K562 (cell line): ENCODE results near the gene STEEP1. TPM values are rescaled to one million over a fixed set of nuclear protein-coding genes. Genes with fewer than 3 reads are reported as not detected.

ENCODE experiments used
- ATAC-seq: fragments of 200-7000 bp; cut with Tn5 transposase; 3 replicates; pipeline ENCODE4 v1.9.1; 2020; ENCODE audit warnings: moderate library complexity
- Bru-seq: library from RNA; stranded (reverse); fragments of 400-500 nt; gene quantifications from one replicate; lab custom pipeline; 2021; lab: Mats Ljungman, UMichigan
- BruChase-seq, 2 experiments: library from RNA; stranded (reverse); fragments of 400-500 nt; gene quantifications; one replicate each; lab custom pipeline; 2021; lab: Mats Ljungman, UMichigan
- BruUV-seq: library from RNA; stranded (reverse); fragments of 400-500 nt; replicated peaks from 2 replicates; lab custom pipeline; 2021; lab: Mats Ljungman, UMichigan
- CTCF ChIA-PET: fragments of 300-600 bp; formaldehyde crosslinking; extraction: SDS; loops from one replicate; lab custom pipeline; 2021; ENCODE audit warnings: low intra/inter-chr PET ratio; lab: Yijun Ruan, JAX
- POLR2A ChIA-PET: fragments of 300-600, 350-650 bp; sonication (Branson Sonifier 250); formaldehyde crosslinking; extraction: SDS; loops from one replicate; lab custom pipeline; 2021; ENCODE audit warnings: antibody characterized with exemption, inconsistent platforms; lab: Yijun Ruan, JAX
- DNase-seq, 4 experiments: peaks; one replicate each; pipeline versions ENCODE4 v3.0.0 to v3.0.0-alpha.2; 2011 to 2018; ENCODE audit warnings: low spot score in 3 of 4, mixed read lengths in 3 of 4; ENCODE audit errors: extremely low read depth in 1 of 4
- FAIRE-seq: peaks from 2 replicates; lab custom pipeline; 2011; peaks lifted over from hg19 to GRCh38; lab: Jason Lieb, UNC
- H2AFZ ChIP-seq: 2 replicates; pipeline ENCODE4 v1.6.0; 2011; ENCODE audit warnings: low read depth, low read length, control low read depth, inconsistent platforms
- H3K27ac ChIP-seq: fragments of 200-600 bp; 3 replicates; pipeline ENCODE4 v1.8.0; 2011; ENCODE audit warnings: low read depth, mild to moderate bottlenecking, control low read depth, inconsistent platforms, low read length, moderate library complexity, mixed read lengths; ENCODE audit errors: extremely low read depth
- H3K27me3 ChIP-seq, 2 experiments: fragments of 300-600 bp in 1 of 2; 2 replicates in 1 of 2; 3 replicates in 1 of 2; pipeline versions ENCODE4 v1.6.0 to v1.8.0; 2011; ENCODE audit warnings: inconsistent platforms in 2 of 2, low read length in 2 of 2, mild to moderate bottlenecking in 1 of 2, mixed read lengths in 1 of 2, moderate library complexity in 1 of 2; ENCODE audit not compliant: control insufficient read depth in 2 of 2, insufficient read depth in 2 of 2
- H3K36me3 ChIP-seq: fragments of 300-600 bp; 3 replicates; pipeline ENCODE4 v1.8.0; 2011; ENCODE audit warnings: mild to moderate bottlenecking, low read length, inconsistent platforms; ENCODE audit not compliant: control insufficient read depth, insufficient read depth
- H3K4me1 ChIP-seq, 2 experiments: fragments of 200-600 bp in 1 of 2; replicated peaks in 1 of 2; 2 replicates in 1 of 2; 3 replicates in 1 of 2; pipeline versions ENCODE4 v1.5.1 to v1.8.0; 2011; ENCODE audit warnings: inconsistent platforms in 2 of 2, low read length in 2 of 2, mild to moderate bottlenecking in 1 of 2, mixed read lengths in 1 of 2, moderate library complexity in 1 of 2; ENCODE audit not compliant: control insufficient read depth in 2 of 2, insufficient read depth in 2 of 2
- H3K4me2 ChIP-seq: 2 replicates; pipeline ENCODE4 v1.6.1; 2011; ENCODE audit warnings: low read length, control low read depth, inconsistent platforms, mixed read lengths; ENCODE audit not compliant: insufficient read depth
- H3K4me3 ChIP-seq: fragments of 200-600 bp; sonication (generic), shearing (Covaris generic); 2 replicates; pipeline ENCODE4 v1.5.1; 2016; ENCODE audit warnings: control low read depth, inconsistent platforms
- H3K79me2 ChIP-seq: fragments of 200-600 bp; 3 replicates; pipeline ENCODE4 v1.8.0; 2011; ENCODE audit warnings: low read length, inconsistent platforms; ENCODE audit not compliant: control insufficient read depth, insufficient read depth
- H3K9ac ChIP-seq, 2 experiments: 2 replicates each; pipeline versions ENCODE4 v1.6.0 to v1.6.1; 2011; ENCODE audit warnings: low read depth in 2 of 2, low read length in 2 of 2, control low read depth in 1 of 2, inconsistent platforms in 1 of 2, mild to moderate bottlenecking in 1 of 2, mixed read lengths in 1 of 2; ENCODE audit not compliant: insufficient read depth in 1 of 2
- H3K9me1 ChIP-seq: one replicate; pipeline ENCODE4 v1.6.0; 2011; ENCODE audit warnings: inconsistent platforms, mild to moderate bottlenecking, low read length, moderate library complexity; ENCODE audit not compliant: control insufficient read depth, insufficient read depth
- H3K9me3 ChIP-seq: replicated peaks from 2 replicates; pipeline ENCODE4 v1.5.1; 2011; ENCODE audit warnings: low read depth, low read length, inconsistent platforms; ENCODE audit not compliant: control insufficient read depth, insufficient read depth
- H4K20me1 ChIP-seq: replicated peaks from 2 replicates; pipeline ENCODE4 v1.6.1; 2011; ENCODE audit warnings: low read length, inconsistent platforms, mixed read lengths; ENCODE audit not compliant: control insufficient read depth, insufficient read depth
- COPS2 ChIP-seq: fragments of 450-650 bp; conservative IDR thresholded peaks from 2 replicates; pipeline ENCODE4 v1.6.1; 2016; ENCODE audit warnings: mild to moderate bottlenecking, moderate library complexity
- FUS ChIP-seq: fragments of 200-400 bp; formaldehyde crosslinking; optimal IDR thresholded peaks from 2 replicates; pipeline ENCODE3; 2017; ENCODE audit warnings: low read depth, low read length
- NBN ChIP-seq: fragments of 450-650 bp; IDR thresholded peaks from 2 replicates; pipeline ENCODE4 v1.6.1; 2016; ENCODE audit warnings: low read depth, mild to moderate bottlenecking
- NFE2L1 ChIP-seq: fragments of 450-650 bp; IDR thresholded peaks from 2 replicates; pipeline ENCODE4 v1.6.1; 2016; ENCODE audit warnings: missing genetic modification characterization, low read depth, mild to moderate bottlenecking, missing compliant biosample characterization, moderate library complexity, borderline replicate concordance
- RBBP5 ChIP-seq: fragments of 200-600 bp; sonication (generic); IDR thresholded peaks from 2 replicates; pipeline ENCODE4 v1.6.1; 2012; ENCODE audit warnings: borderline replicate concordance, mild to moderate bottlenecking, low read length, control low read depth, inconsistent platforms; ENCODE audit not compliant: insufficient read depth, poor library complexity, severe bottlenecking
- SOX6 ChIP-seq: fragments of 450-650 bp; IDR thresholded peaks from 2 replicates; pipeline ENCODE4 v1.6.1; 2014; ENCODE audit warnings: mild to moderate bottlenecking
- SP1 ChIP-seq: sonication (generic); formaldehyde crosslinking; IDR thresholded peaks from 2 replicates; pipeline ENCODE4 v1.8.1; 2022; ENCODE audit warnings: mild to moderate bottlenecking, missing genetic modification reagents
- TRIM24 ChIP-seq, 2 experiments: fragments of 450-650 bp; IDR thresholded peaks; 2 replicates each; pipeline ENCODE4 v1.6.1; 2016
- WGBS: fragments of 100-300 bp; shearing (Covaris generic); methylation state at CpG from one replicate; pipeline ENCODE4 v1.1.6; 2016; ENCODE audit warnings: low coverage, mixed read lengths; ENCODE audit not compliant: insufficient coverage; ENCODE audit errors: missing lambda C conversion rate; 5-methylcytosine and 5-hydroxymethylcytosine counted together
- in situ Hi-C: fragments of 300-500 bp; cut with MboI; formaldehyde crosslinking; loops from 4 replicates; pipeline ENCODE4 v1.15.0; 2018; ENCODE audit warnings: inconsistent platforms, mixed read lengths
- intact Hi-C: fragments of 100-400 bp; cut with micrococcal nuclease; formaldehyde crosslinking; loops from 2 replicates; pipeline ENCODE4 v1.14.2; 2022
- long read RNA-seq, 3 experiments: library from polyadenylated mRNA in 2 of 3; library from RNA in 1 of 3; unstranded in 2 of 3; stranded (forward) in 1 of 3; transcript quantifications; one replicate each; pipeline ENCODE4 v2.0.0, GENCODE V29; 2019 to 2022
- polyA minus RNA-seq, 3 experiments: library from RNA; depleted of rRNA, polyadenylated mRNA; stranded (reverse); fragments of >200 nt; gene quantifications; 2 replicates each; pipeline ENCODE4 v1.2.3, GENCODE V29; 2011
- polyA plus RNA-seq, 8 experiments: library from polyadenylated mRNA; depleted of rRNA in 4 of 8; stranded (reverse) in 5 of 8; unstranded in 3 of 8; fragments of >200 nt; fragmentation: Nextera tagmentation in 2 of 8; fragmentation: Illumina TruSeq in 1 of 8; extraction: Ambion mirVana in 2 of 8; extraction: Trizol in 1 of 8; gene quantifications; 2 replicates each; pipeline versions ENCODE4 v1.2.1 to v1.2.3, GENCODE V29; 2011 to 2014; ENCODE audit warnings: inconsistent platforms in 1 of 8, missing spikeins in 1 of 8
- total RNA-seq, 7 experiments: library from RNA; depleted of rRNA in 6 of 7; stranded (reverse); fragments of >200 nt in 6 of 7; fragmentation: Illumina TruSeq in 2 of 7; extraction: Trizol in 2 of 7; gene quantifications; 2 replicates each; pipeline versions ENCODE4 v1.2.1 to v1.2.3, GENCODE V29; 2011 to 2021; ENCODE audit warnings: low replicate concordance in 1 of 7
- TF ChIP-seq, protein P1 (sequence below): IDR thresholded peaks from 2 replicates; pipeline ENCODE4 v1.6.1; 2014; ENCODE audit warnings: antibody characterized with exemption
- TF ChIP-seq, protein P2 (sequence below): fragments of 450-650 bp; IDR thresholded peaks from 2 replicates; pipeline ENCODE4 v1.6.1; 2016; ENCODE audit warnings: borderline replicate concordance
- TF ChIP-seq, protein P3 (sequence below): sonication (generic); formaldehyde crosslinking; IDR thresholded peaks from 2 replicates; pipeline ENCODE4 v1.8.0; 2022; ENCODE audit warnings: mild to moderate bottlenecking, missing genetic modification reagents
- TF ChIP-seq, protein P4 (sequence below): fragments of 250-450 bp; sonication (Bioruptor Pico); IDR thresholded peaks from 2 replicates; pipeline ENCODE4 v1.8.0; 2021; ENCODE audit warnings: moderate library complexity, mild to moderate bottlenecking, inconsistent platforms

STEEP1 gene
- total RNA-seq (2011; cell fraction: chromatin; rRNA removed; ENCODE audit: low replicate concordance): 19.0 and 20.6 TPM in 2 replicates
- total RNA-seq (2011; cell fraction: nucleolus; rRNA removed): 15.7 and 16.5 TPM in 2 replicates
- total RNA-seq (2011; cell fraction: nucleoplasm; rRNA removed): 16.4 and 17.2 TPM in 2 replicates
- total RNA-seq (2014; rRNA removed): 70.0 and 71.9 TPM in 2 replicates
- total RNA-seq (2014; rRNA removed; fragmentation: Illumina TruSeq; extraction: Trizol): 71.8 and 74.7 TPM in 2 replicates
- 73.7 and 74.6 TPM in 2 replicates for total RNA-seq (2015; rRNA removed; fragmentation: Illumina TruSeq; extraction: Trizol)
- 40.3 and 40.7 TPM in 2 replicates for total RNA-seq (2021)
- polyA plus RNA-seq (2011; rRNA removed): 20.8 and 28.0 TPM in 2 replicates
- polyA plus RNA-seq (2011; cell fraction: cytosol; rRNA removed): 14.3 and 21.8 TPM in 2 replicates
- 11.0 and 12.4 TPM in 2 replicates for polyA plus RNA-seq (2011; cell fraction: nucleus; rRNA removed)
- 28.8 and 42.9 TPM in 2 replicates for polyA plus RNA-seq (2012)
- 48.5 and 54.5 TPM in 2 replicates for polyA plus RNA-seq (2014; fragmentation: Illumina TruSeq; extraction: Trizol)
- 10 to 100 TPM; 15.0 to 22.5 TPM for polyA plus RNA-seq (2014; fragmentation: Nextera tagmentation; extraction: Ambion mirVana)
- polyA plus RNA-seq (2014; rRNA removed): 37.7 and 45.5 TPM in 2 replicates
- 68.3 and 71.4 TPM in 2 replicates for polyA minus RNA-seq (2011; rRNA and poly(A)+ RNA removed)
- polyA minus RNA-seq (2011; cell fraction: cytosol; rRNA and poly(A)+ RNA removed): 22.2 and 25.8 TPM in 2 replicates
- 7.7 and 12.0 TPM in 2 replicates for polyA minus RNA-seq (2011; cell fraction: nucleus; rRNA and poly(A)+ RNA removed)
- Bru-seq, nascent RNA: percentile 67 among the genes with signal in this experiment
- percentile 71 among the genes with signal in this experiment for BruChase-seq, experiment 1, labeled RNA remaining after a 2-hour chase
- BruChase-seq, experiment 2, labeled RNA remaining after a 6-hour chase: percentile 70 among the genes with signal in this experiment
- long read RNA-seq, experiment 1, partial matches to known transcripts: 6 of 13 reads
- long read RNA-seq, experiment 1, other reads (novel, unspliced or antisense): 4 of 13 reads
- long read RNA-seq, experiment 2, partial matches to known transcripts: 0 of 22 reads
- long read RNA-seq, experiment 2, other reads (novel, unspliced or antisense): 22 of 22 reads
- long read RNA-seq, experiment 3, partial matches to known transcripts: 0 of 2 reads
- long read RNA-seq, experiment 3, other reads (novel, unspliced or antisense): 0 of 2 reads

DNA sequence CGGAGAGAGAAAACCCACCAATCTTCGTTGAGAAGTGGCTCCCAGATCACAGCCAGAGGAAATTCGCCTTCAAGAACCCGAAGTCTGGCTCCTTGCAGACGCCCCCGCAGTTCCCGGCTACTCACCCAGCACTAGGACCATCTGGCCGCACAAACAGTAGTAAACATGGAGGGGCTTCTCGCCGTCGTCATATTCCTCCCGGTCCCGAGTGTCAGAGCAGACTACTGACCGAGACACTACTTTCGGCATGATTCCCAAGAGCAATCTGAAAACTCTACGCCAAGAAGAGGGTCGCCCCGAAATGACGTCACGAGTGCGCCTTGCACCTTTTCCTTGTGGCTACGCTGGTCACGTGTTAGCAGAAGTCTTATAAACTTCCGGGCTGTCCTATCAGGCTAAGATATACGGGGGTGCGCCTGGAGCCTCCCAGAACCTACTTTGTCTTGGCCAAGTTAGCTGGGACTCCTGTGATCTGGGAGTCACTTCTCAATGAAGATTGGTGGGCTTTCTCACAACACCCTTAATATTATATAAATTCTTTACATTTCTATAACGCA is at the start of gene STEEP1:
Gene STEEP1 (minus strand): TSS at position 303 of the 557 bp plus-strand sequence. CDS start 54 bp downstream, at position 249.
- Histone ChIP-seq H3K27me3 (no peaks in the 10 kb centered on the region), H3K4me1 (peaks cover 0 to 3% of the 10 kb centered on the region in 2 experiments; a peak in 2 of 5 replicates), H3K9me3 (no peaks in the 10 kb centered on the region), H3K27ac (peak within 1 kb of the TSS; percentile 70), H3K36me3 (peaks cover 6% of the 10 kb centered on the region; the same call in 1 of the 3 replicates), H4K20me1 (no peaks in the 10 kb centered on the region), H2AFZ (peak within 1 kb of the TSS; percentile 89), H3K9ac (peak within 1 kb of the TSS; percentile 91 to 92), H3K79me2 (peaks cover 14% of the 10 kb centered on the region), H3K9me1 (no peaks in the 10 kb centered on the region), H3K4me3 (peak within 1 kb of the TSS; percentile 90), H3K4me2 (peak within 1 kb of the TSS; percentile 88)
- under 1% methylated on average over 26 of the region's 27 CpGs for WGBS
- POLR2A ChIA-PET: interaction anchor here (0.6 to 1.0 kb wide), 3 partner anchors 9 to 45 kb away, joined by 3 to 7 read pairs (median 3); partner anchors contain the start of gene UBE2A
- no TSS peak for BruUV-seq
- CTCF ChIA-PET: no interaction called here
- intact Hi-C loops: no loop called here
- DNase-seq (peak; percentile 86 to 96 (median 89)), FAIRE-seq (peak; percentile 100), ATAC-seq (peak; percentile 100)
- in situ Hi-C loops: no loop called here
- TF ChIP-seq NBN: peak; percentile 94
- TF ChIP-seq, protein P1, sequence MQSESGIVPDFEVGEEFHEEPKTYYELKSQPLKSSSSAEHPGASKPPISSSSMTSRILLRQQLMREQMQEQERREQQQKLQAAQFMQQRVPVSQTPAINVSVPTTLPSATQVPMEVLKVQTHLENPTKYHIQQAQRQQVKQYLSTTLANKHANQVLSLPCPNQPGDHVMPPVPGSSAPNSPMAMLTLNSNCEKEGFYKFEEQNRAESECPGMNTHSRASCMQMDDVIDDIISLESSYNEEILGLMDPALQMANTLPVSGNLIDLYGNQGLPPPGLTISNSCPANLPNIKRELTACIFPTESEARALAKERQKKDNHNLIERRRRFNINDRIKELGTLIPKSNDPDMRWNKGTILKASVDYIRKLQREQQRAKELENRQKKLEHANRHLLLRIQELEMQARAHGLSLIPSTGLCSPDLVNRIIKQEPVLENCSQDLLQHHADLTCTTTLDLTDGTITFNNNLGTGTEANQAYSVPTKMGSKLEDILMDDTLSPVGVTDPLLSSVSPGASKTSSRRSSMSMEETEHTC: 0 out of 2 replicates have a peak, but pooled peaks have one; percentile 49
- peak in 1 of 2 experiments; percentile 20; a peak in 1 of 4 replicates for TF ChIP-seq TRIM24 (IDR thresholded peaks at IDR 0.05)
- TF ChIP-seq, protein P2, sequence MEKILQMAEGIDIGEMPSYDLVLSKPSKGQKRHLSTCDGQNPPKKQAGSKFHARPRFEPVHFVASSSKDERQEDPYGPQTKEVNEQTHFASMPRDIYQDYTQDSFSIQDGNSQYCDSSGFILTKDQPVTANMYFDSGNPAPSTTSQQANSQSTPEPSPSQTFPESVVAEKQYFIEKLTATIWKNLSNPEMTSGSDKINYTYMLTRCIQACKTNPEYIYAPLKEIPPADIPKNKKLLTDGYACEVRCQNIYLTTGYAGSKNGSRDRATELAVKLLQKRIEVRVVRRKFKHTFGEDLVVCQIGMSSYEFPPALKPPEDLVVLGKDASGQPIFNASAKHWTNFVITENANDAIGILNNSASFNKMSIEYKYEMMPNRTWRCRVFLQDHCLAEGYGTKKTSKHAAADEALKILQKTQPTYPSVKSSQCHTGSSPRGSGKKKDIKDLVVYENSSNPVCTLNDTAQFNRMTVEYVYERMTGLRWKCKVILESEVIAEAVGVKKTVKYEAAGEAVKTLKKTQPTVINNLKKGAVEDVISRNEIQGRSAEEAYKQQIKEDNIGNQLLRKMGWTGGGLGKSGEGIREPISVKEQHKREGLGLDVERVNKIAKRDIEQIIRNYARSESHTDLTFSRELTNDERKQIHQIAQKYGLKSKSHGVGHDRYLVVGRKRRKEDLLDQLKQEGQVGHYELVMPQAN: peak; percentile 86
- peak; percentile 64; the same call in 1 of the 2 replicates for TF ChIP-seq SP1 (CRISPR knock-in tag)
- TF ChIP-seq SOX6: 0 out of 2 replicates have a peak, but pooled peaks have one; percentile 22
- TF ChIP-seq COPS2: no peak
- TF ChIP-seq FUS: no peak
- TF ChIP-seq NFE2L1: no peak
- TF ChIP-seq, protein P3, sequence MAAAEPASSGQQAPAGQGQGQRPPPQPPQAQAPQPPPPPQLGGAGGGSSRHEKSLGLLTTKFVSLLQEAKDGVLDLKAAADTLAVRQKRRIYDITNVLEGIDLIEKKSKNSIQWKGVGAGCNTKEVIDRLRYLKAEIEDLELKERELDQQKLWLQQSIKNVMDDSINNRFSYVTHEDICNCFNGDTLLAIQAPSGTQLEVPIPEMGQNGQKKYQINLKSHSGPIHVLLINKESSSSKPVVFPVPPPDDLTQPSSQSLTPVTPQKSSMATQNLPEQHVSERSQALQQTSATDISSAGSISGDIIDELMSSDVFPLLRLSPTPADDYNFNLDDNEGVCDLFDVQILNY (CRISPR knock-in tag): no peak
- TF ChIP-seq, protein P4, sequence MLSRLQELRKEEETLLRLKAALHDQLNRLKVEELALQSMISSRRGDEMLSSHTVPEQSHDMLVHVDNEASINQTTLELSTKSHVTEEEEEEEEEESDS: no peak
- peak; percentile 75 for TF ChIP-seq RBBP5
